AG04449 (cell line): ENCODE data around the gene SEMA3F.
A peak's percentile ranks its signal among the peaks of the same experiment; 100 is the strongest.

Experiments used
- CTCF ChIA-PET: fragments of 350-600 bp; formaldehyde crosslinking; extraction: SDS; loops from one replicate; lab custom pipeline; 2021; ENCODE audit warnings: antibody characterized with exemption; lab: Yijun Ruan, JAX
- POLR2A ChIA-PET: fragments of 400-600, 350-600 bp; formaldehyde crosslinking; extraction: SDS; loops from one replicate; lab custom pipeline; 2020; ENCODE audit warnings: antibody characterized with exemption, inconsistent platforms; lab: Yijun Ruan, JAX
- DNase-seq: peaks from one replicate; pipeline ENCODE4 v3.0.0-alpha.2; 2010; ENCODE audit warnings: low read depth, low spot score
- H3K4me3 ChIP-seq: 2 replicates; pipeline ENCODE4 v1.5.1; 2011; ENCODE audit warnings: low read depth, mild to moderate bottlenecking, control low read depth, low read length
- CTCF ChIP-seq: IDR thresholded peaks from one replicate; pipeline ENCODE4 v1.5.1; 2011; ENCODE audit warnings: mild to moderate bottlenecking, moderate library complexity, low read length, control low read depth, inconsistent platforms; ENCODE audit not compliant: insufficient read depth; ENCODE audit errors: missing control alignments

The SEMA3F gene

GRCh38 chr3:50204804-50205412 lies 49.8 kb downstream of the SEMA3F start, which contains the start of gene SLC38A3:
SLC38A3 (plus strand) TSS chr3:50205271; CDS start chr3:50214200, 8,929 bp downstream.
- POLR2A ChIA-PET: no interaction called here
- no peak for TF ChIP-seq CTCF
- CTCF ChIA-PET: interaction anchor here (1.0 to 33.1 kb wide), 5 partner anchors 16 to 70 kb away, joined by 3 to 1029 read pairs (median 5); partner anchors contain the start of gene GNAT1
- peak within 1 kb of the TSS; percentile 39 for H3K4me3 ChIP-seq
- no peak for DNase-seq

GRCh38 chr3:50205413-50206276 lies 50.5 kb downstream of the SEMA3F start:
- no peak for DNase-seq
- CTCF ChIA-PET: interaction anchor here (1.0 to 33.1 kb wide), 4 partner anchors 17 to 69 kb away, joined by 3 to 1029 read pairs (median 185); partner anchors contain the start of gene GNAT1
- peak overlapping the region; percentile 39 for H3K4me3 ChIP-seq
- no peak for TF ChIP-seq CTCF
- POLR2A ChIA-PET: no interaction called here

- ChIA-PET CTCF (interaction anchor here (0.6 to 33.1 kb wide), 5 partner anchors 16 to 87 kb away, joined by 3 to 1029 read pairs (median 3); partner anchors contain the start of gene GNAT1), POLR2A (no interaction called here)
Observed at GRCh38 chr3:50207359-50208042, 52.4 kb downstream of the SEMA3F start.

GRCh38 chr3:50208677-50209344 lies 53.7 kb downstream of the SEMA3F start:
- no peak for TF ChIP-seq CTCF
- H3K4me3 ChIP-seq: no peak overlapping the region
- DNase-seq: no peak
- CTCF ChIA-PET: interaction anchor here (1.1 to 33.1 kb wide), 4 partner anchors 14 to 86 kb away, joined by 3 to 1029 read pairs (median 185); partner anchors contain the start of gene GNAT1
- POLR2A ChIA-PET: no interaction called here

More at GRCh38 chr3:50207359-50208042, 52.4 kb downstream of the SEMA3F start:
- DNase-seq: no peak
- H3K4me3 ChIP-seq: no peak overlapping the region
- TF ChIP-seq CTCF: no peak

- no peak overlapping the region for H3K4me3 ChIP-seq
- ChIA-PET POLR2A (interaction anchor here (0.7 kb wide), 1 partner anchor 26 kb away, joined by 3 read pairs; the partner anchor contains the start of gene GNAI2), CTCF (interaction anchor here (1.1 to 33.1 kb wide), 5 partner anchors 12 to 89 kb away, joined by 3 to 1029 read pairs (median 6); partner anchors contain the start of gene GNAT1)
- DNase-seq: no peak
- TF ChIP-seq CTCF: no peak
Observed at GRCh38 chr3:50210176-50210509, 55.0 kb downstream of the SEMA3F start.
